Measurements from ENCODE around the gene SCYL3.
"Not testable (repeated sequence)": the region's sequence is repeated elsewhere in the genome, so short reads cannot be mapped to it uniquely, and the experiment has no call there.

SCYL3 gene

GRCh38 chr1:169812131-169812530, 81.6 kb downstream of the SCYL3 start:
- no peak for DNase-seq

- not testable (repeated sequence) for DNase-seq
Observed at GRCh38 chr1:169811418-169812035, 82.2 kb downstream of the SCYL3 start.

- DNase-seq, result peak; percentile 53
Observed at GRCh38 chr1:169809370-169810095, 84.2 kb downstream of the SCYL3 start.

GRCh38 chr1:169804941-169805340, 88.8 kb downstream of the SCYL3 start:
- no peak for DNase-seq

GRCh38 chr1:169802888-169803287, 90.8 kb downstream of the SCYL3 start:
- DNase-seq, result no peak
